Measurements from ENCODE around the gene DPEP2.

DNA sequence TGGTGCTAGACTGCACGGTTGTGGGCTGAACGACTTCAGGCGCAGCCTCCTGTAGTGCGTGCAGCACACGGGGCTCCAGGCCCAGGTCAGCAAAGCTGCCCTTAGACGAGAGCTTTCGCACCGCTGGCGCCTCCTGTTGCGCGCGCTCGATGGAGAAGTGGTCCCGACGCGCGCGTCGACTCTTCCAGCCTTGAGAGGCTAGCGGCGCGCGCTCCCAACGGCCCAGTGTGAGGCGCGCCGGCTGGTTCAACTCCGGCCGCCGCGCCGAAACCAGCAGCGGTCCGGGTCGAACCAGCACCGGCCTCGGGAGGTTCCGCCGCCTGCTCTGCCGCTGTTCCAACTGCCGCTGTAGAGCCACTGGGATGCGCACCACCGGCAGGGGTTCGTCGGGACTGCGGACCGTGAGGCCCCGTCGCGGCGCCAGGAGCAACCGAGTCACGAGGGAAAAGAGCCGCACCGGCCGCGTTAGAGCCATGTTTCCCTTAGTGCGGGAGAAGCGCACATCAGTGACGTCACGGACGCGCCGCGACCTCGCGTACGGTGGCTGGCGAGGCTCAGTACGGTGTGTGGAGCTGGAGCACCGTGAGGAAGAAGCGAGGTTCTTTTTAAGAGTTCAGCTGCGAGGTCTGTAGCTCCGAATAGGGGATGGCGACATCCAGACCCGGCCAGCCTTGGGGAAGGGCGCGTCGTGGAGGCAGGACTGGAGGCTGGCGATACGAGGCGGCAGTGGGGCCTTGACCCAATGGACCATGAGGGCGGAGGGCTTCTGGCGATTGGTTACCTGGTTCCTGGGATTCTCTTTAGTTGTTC is 23.6 kb upstream of the DPEP2 start, which contains the start of the genes DDX28 and DUS2:
- TF ChIP-seq, protein P1, sequence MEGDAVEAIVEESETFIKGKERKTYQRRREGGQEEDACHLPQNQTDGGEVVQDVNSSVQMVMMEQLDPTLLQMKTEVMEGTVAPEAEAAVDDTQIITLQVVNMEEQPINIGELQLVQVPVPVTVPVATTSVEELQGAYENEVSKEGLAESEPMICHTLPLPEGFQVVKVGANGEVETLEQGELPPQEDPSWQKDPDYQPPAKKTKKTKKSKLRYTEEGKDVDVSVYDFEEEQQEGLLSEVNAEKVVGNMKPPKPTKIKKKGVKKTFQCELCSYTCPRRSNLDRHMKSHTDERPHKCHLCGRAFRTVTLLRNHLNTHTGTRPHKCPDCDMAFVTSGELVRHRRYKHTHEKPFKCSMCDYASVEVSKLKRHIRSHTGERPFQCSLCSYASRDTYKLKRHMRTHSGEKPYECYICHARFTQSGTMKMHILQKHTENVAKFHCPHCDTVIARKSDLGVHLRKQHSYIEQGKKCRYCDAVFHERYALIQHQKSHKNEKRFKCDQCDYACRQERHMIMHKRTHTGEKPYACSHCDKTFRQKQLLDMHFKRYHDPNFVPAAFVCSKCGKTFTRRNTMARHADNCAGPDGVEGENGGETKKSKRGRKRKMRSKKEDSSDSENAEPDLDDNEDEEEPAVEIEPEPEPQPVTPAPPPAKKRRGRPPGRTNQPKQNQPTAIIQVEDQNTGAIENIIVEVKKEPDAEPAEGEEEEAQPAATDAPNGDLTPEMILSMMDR (IDR thresholded peaks at IDR 0.05 in 4 of 5, conservative IDR thresholded peaks at IDR 0.05 in 1 of 5): peak in 1 of 5 experiments; percentile 46
- TF ChIP-seq POLR2A (IDR thresholded peaks at IDR 0.05): peak; percentile 49 to 68
